HL-60 (cell line): ENCODE data around the gene TRIM68.

Source experiments
- DNase-seq, 2 experiments: peaks; one replicate each; pipeline ENCODE4 v3.0.0-alpha.2; 2010 to 2020; ENCODE audit warnings: low read depth in 1 of 2, low spot score in 1 of 2
- H3K27ac ChIP-seq: fragments of 250-450 bp; sonication (Bioruptor Pico); replicated peaks from 2 replicates; pipeline ENCODE4 v1.5.1; 2020; ENCODE audit warnings: mild to moderate bottlenecking, moderate library complexity
- H3K27me3 ChIP-seq: fragments of 250-450 bp; sonication (Bioruptor Pico); 2 replicates; pipeline ENCODE4 v1.5.1; 2021; ENCODE audit warnings: mild to moderate bottlenecking, moderate library complexity; ENCODE audit not compliant: insufficient read depth, poor library complexity, severe bottlenecking
- H3K4me3 ChIP-seq: replicated peaks from 2 replicates; pipeline ENCODE4 v1.5.1; 2011; ENCODE audit warnings: mild to moderate bottlenecking, control low read depth, low read length; ENCODE audit not compliant: insufficient read depth
- GABPA ChIP-seq: IDR thresholded peaks from 2 replicates; pipeline ENCODE4 v1.6.1; 2012; ENCODE audit warnings: low read depth
- POLR2AphosphoS5 ChIP-seq: IDR thresholded peaks from 2 replicates; pipeline ENCODE4 v1.6.1; 2012; ENCODE audit warnings: low read depth
- SPI1 ChIP-seq: IDR thresholded peaks from 2 replicates; pipeline ENCODE4 v1.6.1; 2012; ENCODE audit warnings: low read depth, mild to moderate bottlenecking, borderline replicate concordance
- TF ChIP-seq, protein P1 (sequence below): IDR thresholded peaks from one replicate; pipeline ENCODE4 v1.5.1; 2011; ENCODE audit warnings: low read length, control low read depth, inconsistent platforms; ENCODE audit not compliant: insufficient read depth
- TF ChIP-seq, protein P2 (sequence below): IDR thresholded peaks from 2 replicates; pipeline ENCODE4 v1.6.1; 2012; ENCODE audit warnings: low read depth; ENCODE audit not compliant: insufficient replicate concordance

Gene TRIM68

DNA sequence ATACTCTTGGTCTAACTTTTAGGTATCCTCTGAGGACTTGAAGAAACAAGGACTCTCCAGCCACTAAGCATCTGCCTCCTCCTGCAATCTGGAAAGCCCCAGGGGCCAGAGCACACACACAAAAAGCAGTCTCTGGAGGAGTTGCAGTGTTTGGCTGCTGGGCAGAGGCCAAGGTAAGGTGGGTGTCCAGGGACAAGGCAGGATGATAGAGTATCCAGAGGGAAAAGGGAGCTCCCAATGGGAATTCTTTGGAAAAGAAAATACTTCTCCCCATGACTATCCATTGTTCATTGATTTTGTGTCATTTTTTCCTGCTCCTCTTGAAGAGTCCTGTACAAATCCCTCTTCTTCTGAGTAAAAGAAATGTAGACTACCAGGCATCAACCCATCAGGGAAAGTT is 26.6 kb downstream of the TRIM68 start, which contains the start of gene OR52I2:
Gene OR52I2 (plus strand): TSS at position 301 of the 400 bp plus-strand sequence.
- Histone ChIP-seq H3K27me3 (peaks cover 17% of the 10 kb centered on the region), H3K27ac (no peak within 1 kb of the TSS), H3K4me3 (no peak within 1 kb of the TSS)
- TF ChIP-seq, protein P1, sequence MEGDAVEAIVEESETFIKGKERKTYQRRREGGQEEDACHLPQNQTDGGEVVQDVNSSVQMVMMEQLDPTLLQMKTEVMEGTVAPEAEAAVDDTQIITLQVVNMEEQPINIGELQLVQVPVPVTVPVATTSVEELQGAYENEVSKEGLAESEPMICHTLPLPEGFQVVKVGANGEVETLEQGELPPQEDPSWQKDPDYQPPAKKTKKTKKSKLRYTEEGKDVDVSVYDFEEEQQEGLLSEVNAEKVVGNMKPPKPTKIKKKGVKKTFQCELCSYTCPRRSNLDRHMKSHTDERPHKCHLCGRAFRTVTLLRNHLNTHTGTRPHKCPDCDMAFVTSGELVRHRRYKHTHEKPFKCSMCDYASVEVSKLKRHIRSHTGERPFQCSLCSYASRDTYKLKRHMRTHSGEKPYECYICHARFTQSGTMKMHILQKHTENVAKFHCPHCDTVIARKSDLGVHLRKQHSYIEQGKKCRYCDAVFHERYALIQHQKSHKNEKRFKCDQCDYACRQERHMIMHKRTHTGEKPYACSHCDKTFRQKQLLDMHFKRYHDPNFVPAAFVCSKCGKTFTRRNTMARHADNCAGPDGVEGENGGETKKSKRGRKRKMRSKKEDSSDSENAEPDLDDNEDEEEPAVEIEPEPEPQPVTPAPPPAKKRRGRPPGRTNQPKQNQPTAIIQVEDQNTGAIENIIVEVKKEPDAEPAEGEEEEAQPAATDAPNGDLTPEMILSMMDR, result no peak
- TF ChIP-seq GABPA, result no peak
- no peak for TF ChIP-seq SPI1
- TF ChIP-seq, protein P2, sequence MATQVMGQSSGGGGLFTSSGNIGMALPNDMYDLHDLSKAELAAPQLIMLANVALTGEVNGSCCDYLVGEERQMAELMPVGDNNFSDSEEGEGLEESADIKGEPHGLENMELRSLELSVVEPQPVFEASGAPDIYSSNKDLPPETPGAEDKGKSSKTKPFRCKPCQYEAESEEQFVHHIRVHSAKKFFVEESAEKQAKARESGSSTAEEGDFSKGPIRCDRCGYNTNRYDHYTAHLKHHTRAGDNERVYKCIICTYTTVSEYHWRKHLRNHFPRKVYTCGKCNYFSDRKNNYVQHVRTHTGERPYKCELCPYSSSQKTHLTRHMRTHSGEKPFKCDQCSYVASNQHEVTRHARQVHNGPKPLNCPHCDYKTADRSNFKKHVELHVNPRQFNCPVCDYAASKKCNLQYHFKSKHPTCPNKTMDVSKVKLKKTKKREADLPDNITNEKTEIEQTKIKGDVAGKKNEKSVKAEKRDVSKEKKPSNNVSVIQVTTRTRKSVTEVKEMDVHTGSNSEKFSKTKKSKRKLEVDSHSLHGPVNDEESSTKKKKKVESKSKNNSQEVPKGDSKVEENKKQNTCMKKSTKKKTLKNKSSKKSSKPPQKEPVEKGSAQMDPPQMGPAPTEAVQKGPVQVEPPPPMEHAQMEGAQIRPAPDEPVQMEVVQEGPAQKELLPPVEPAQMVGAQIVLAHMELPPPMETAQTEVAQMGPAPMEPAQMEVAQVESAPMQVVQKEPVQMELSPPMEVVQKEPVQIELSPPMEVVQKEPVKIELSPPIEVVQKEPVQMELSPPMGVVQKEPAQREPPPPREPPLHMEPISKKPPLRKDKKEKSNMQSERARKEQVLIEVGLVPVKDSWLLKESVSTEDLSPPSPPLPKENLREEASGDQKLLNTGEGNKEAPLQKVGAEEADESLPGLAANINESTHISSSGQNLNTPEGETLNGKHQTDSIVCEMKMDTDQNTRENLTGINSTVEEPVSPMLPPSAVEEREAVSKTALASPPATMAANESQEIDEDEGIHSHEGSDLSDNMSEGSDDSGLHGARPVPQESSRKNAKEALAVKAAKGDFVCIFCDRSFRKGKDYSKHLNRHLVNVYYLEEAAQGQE, result no peak
- TF ChIP-seq POLR2AphosphoS5, result no peak
- no peak for DNase-seq

DNA sequence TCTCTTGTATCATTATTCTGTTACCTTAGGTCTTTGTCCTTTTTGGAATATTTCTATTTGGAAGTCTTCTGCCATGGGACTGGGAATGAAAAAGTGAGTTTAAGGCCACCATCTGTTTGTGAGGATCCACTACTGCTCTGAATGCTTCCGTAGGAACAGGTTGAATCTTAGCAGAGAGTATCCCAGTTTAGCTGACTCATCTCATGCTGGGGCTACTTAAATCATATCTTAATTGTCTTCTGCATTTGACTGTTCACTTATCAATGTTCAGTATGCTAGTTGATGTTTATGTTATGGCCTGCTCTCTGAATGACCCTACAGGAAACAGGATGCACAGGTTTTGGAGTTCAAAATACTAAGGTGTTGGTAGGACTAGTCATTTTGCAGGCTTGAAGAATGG is 27.9 kb downstream of the TRIM68 start:
- peaks cover 18% of the 10 kb centered on the region for H3K27me3 ChIP-seq
- H3K27ac ChIP-seq, result no peak overlapping the region
- no peak for DNase-seq
- no peak for TF ChIP-seq SPI1
- TF ChIP-seq POLR2AphosphoS5, result no peak
- no peak for TF ChIP-seq GABPA
- no peak overlapping the region for H3K4me3 ChIP-seq

DNA sequence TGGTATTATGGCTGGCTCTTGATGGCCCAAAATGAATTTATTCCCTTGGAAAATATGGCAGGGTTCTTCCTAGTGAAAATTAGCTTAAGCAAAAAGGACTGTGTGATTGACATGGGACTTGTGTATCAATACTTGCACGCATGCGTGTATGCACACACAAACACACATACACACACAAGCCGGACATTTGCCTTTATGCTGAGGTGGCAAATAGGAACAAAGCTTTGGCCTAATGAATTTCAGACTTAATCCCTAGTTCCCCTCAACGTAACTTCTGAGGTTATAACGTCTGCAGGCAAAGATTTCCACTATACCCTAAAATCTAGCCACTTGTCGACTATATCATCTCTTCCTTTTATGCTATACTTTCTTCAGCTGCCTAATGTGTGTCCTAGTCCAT is 29.4 kb downstream of the TRIM68 start:
- TF ChIP-seq GABPA, result no peak
- TF ChIP-seq, protein P1, result no peak
- TF ChIP-seq, protein P2, result no peak
- no peak for TF ChIP-seq SPI1
- no peak for TF ChIP-seq POLR2AphosphoS5
- no peak overlapping the region for H3K4me3 ChIP-seq
- peaks cover 18% of the 10 kb centered on the region for H3K27me3 ChIP-seq
- no peak for DNase-seq
- no peak overlapping the region for H3K27ac ChIP-seq

DNA sequence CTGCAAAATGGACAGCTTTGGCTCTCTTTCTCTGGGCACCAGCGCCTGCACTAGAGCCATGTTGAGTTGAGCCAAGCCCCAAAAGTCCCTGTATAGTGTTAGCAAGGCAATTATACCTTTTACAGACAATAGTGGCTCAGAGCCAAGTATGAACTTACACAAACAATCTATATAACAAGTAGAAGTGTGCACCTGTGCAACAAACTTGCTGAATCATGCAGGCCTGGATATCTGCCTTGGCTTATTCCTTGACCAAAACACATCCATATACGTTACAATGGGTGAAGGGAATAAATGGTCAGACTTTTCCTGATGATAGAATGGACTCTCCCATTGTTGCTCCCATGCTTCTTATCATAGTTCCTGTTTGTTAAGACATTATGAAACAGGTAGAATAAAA is 30.3 kb downstream of the TRIM68 start:
- no peak for TF ChIP-seq GABPA
- TF ChIP-seq POLR2AphosphoS5, result no peak
- no peak for TF ChIP-seq SPI1
- TF ChIP-seq, protein P2, result no peak
- TF ChIP-seq, protein P1, result no peak
- H3K27ac ChIP-seq, result no peak overlapping the region
- DNase-seq, result no peak
- H3K4me3 ChIP-seq, result no peak overlapping the region
- peaks cover 18% of the 10 kb centered on the region for H3K27me3 ChIP-seq
